Subcutaneous adipose tissue (tissue), 4 donors: ENCODE data around the gene NTRK1. TPM values are rescaled to one million over a fixed set of nuclear protein-coding genes. Genes with fewer than 3 reads are reported as not detected.

ENCODE experiments used
- CTCF ChIP-seq: fragments of 450-650 bp; IDR thresholded peaks from one replicate; pipeline ENCODE4 v1.5.1; 2016; ENCODE audit warnings: low read depth, mild to moderate bottlenecking, control low read depth, antibody characterized with exemption, moderate library complexity
- total RNA-seq, 4 donors: library from RNA; depleted of rRNA; stranded (reverse); fragments of >200 nt; gene quantifications; one replicate each; pipeline ENCODE4 v1.1.0, GENCODE V29; 2016

The NTRK1 gene
- total RNA-seq, 4 donors from 2014 or later: 0.49 to 0.85 TPM; not detected in 2

DNA sequence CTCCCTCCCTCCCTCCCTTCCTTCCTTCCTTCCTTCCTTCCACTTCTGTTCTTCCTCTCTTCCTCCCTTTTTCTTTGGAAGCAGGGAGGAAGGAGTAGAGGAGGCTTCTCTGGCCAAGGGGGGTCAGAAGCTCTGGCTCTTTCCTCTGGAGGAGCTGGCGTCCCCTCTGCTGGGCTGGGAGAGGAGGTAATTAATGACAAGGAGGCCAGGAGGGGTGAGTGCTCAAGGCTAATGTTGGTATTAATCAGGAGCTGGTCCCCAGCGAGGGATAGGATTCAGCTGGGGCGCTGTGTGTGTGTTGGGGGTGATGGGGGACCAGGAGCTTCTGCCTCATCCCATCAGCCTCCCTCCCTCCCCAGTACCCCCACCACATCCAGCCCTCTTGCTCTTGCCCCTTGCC, 26.7 kb downstream of the NTRK1 start:
- no peak for TF ChIP-seq CTCF

DNA sequence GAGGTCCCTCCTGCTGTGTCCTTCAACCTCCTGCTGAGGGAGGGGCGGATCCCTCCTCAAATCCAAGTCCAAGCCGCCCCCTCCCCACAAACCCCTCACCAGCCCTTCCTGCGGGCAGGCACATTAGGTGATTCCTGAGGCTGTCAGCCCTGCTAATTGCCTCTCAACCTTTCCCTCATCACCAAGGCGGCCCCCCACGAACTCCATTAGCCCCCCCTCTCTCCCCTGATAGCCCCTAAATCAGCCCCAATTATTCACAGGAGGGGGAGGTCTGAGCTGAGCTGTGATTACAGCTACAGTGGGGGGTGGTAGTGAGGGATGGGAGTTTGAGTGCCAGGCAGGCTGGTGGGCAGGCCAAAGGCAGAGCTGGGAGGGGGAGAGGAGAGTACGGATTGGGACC, 27.1 kb downstream of the NTRK1 start:
- TF ChIP-seq CTCF: no peak

- no peak for TF ChIP-seq CTCF
Measured at GRCh38 chr1:156889802-156890580, 29.3 kb downstream of the NTRK1 start.

GRCh38 chr1:156892190-156893047, 31.8 kb downstream of the NTRK1 start:
- TF ChIP-seq CTCF: no peak

DNA sequence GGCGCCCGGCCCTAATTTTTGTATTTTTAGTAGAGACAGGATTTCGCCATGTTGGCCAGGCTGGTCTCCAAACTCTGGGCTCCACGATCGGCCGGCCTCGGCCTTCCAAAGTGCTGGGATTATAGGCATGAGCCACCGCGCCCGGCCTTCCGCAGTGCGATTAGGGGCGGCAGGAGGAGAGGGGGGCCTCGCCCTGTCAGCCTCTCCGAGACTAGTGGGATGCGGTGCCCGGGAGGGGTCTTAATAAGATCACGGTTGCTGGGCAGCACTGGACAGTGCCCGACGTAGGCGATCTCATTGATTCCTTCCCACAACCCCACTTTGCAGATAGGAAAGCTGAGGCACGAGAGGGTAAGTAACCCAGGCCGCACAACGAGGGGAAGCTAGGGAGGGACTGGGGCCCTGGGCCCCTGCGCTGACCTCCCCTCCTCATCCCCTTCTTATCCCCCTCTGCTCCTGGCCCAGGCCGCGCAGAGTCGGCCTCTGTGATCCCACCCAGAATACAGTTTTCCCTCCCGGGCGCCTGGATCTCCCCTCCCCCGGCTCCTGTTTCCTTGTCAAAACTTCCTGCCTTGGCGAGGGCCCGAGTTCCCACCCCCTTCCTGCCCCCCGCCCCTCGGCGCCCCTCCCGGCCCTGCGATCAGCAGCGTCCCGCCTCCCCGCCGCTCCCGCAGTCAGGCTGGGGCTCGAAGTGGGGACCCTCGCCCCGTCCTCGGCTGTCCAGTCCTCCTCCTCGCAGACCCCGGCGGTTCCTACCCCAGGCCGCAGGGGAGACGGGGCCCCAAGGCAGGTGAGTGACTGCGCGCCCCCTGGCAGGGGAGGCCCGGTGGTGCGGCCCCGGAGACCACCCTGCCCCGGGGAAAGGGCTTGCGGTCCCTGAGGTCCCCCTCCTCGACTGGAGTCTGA, 32.6 kb downstream of the NTRK1 start, which contains the start of gene PEAR1:
Gene PEAR1 (plus strand): TSS at position 671 of the 906 bp plus-strand sequence. CDS start 10,209 bp downstream, outside the sequence.
- no peak for TF ChIP-seq CTCF

DNA sequence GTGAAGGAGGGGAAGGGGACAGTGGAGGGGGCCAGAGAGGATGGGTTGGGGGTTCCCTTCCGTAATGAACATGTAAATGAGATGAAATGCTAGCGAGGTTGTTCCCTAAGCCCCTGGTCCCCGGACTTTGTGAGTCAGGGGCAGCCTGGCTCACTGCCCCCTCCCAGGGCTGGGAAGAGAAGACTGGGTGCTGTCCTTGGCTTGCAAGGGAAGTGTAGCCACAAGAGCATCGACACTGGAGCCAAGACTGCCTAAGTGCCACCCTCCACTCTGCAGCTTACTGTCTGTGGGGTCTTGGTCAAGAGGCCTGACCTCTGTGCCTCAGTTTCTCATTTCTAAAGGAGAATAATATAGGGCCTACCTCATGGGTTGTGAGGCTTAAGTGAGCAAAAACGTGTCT, 33.3 kb downstream of the NTRK1 start:
- no peak for TF ChIP-seq CTCF
